Measurements from ENCODE around the gene NUDT15. TPM values are rescaled to one million over a fixed set of nuclear protein-coding genes. Genes with fewer than 3 reads are reported as not detected.
"Not testable (repeated sequence)": the region's sequence is repeated elsewhere in the genome, so short reads cannot be mapped to it uniquely, and the experiment has no call there.

The NUDT15 gene
- total RNA-seq, 4 donors from 2014 or later, result 1.8 to 22.9 (median 7.3) TPM

GRCh38 chr13:48054601-48055000 is 17.1 kb downstream of the NUDT15 start:
- no peak overlapping the region for H3K4me3 ChIP-seq
- H3K27me3 ChIP-seq, result no peaks in the 10 kb centered on the region
- H3K36me3 ChIP-seq, result no peaks in the 10 kb centered on the region
- TF ChIP-seq POLR2A (IDR thresholded peaks at IDR 0.05) (no peak), CTCF (IDR thresholded peaks at IDR 0.05) (no peak)
- intact Hi-C loops (cut with DNase I; ENCODE audit: low total_unique reads), result no loop called here
- DNase-seq, result no peak
- H3K27ac ChIP-seq, result no peak overlapping the region
- H3K9me3 ChIP-seq, result no peaks in the 10 kb centered on the region
- H3K4me1 ChIP-seq, result no peaks in the 10 kb centered on the region

GRCh38 chr13:48055712-48056111 is 18.2 kb downstream of the NUDT15 start:
- Histone ChIP-seq H3K9me3 (no peaks in the 10 kb centered on the region), H3K4me3 (no peak overlapping the region), H3K4me1 (no peaks in the 10 kb centered on the region), H3K27ac (no peak overlapping the region), H3K27me3 (no peaks in the 10 kb centered on the region), H3K36me3 (no peaks in the 10 kb centered on the region)
- no peak for DNase-seq
- intact Hi-C loops (cut with DNase I; ENCODE audit: low total_unique reads), result no loop called here
- no peak for TF ChIP-seq POLR2A (IDR thresholded peaks at IDR 0.05)

- H3K27ac ChIP-seq; H3K4me1 ChIP-seq; H3K27me3 ChIP-seq; H3K9me3 ChIP-seq; intact Hi-C loops (cut with DNase I; ENCODE audit: low total_unique reads); H3K36me3 ChIP-seq; DNase-seq; H3K4me3 ChIP-seq: not testable (repeated sequence)
These were observed 21.0 kb downstream of the NUDT15 start for GRCh38 chr13:48058536-48058935.

- H3K27me3 ChIP-seq; H3K9me3 ChIP-seq; H3K4me1 ChIP-seq; H3K4me3 ChIP-seq; DNase-seq; intact Hi-C loops (cut with DNase I; ENCODE audit: low total_unique reads); H3K27ac ChIP-seq; H3K36me3 ChIP-seq: not testable (repeated sequence)
These were observed 22.4 kb downstream of the NUDT15 start for GRCh38 chr13:48059951-48060350.

- no peak overlapping the region for H3K4me3 ChIP-seq
- H3K27ac ChIP-seq, result no peak overlapping the region
- peaks cover 0 to 25% of the 10 kb centered on the region in 2 donors for H3K9me3 ChIP-seq
- H3K4me1 ChIP-seq, result no peaks in the 10 kb centered on the region
- no peak for TF ChIP-seq POLR2A (IDR thresholded peaks at IDR 0.05)
- no peak for TF ChIP-seq CTCF (IDR thresholded peaks at IDR 0.05)
- H3K36me3 ChIP-seq, result no peaks in the 10 kb centered on the region
- no peaks in the 10 kb centered on the region for H3K27me3 ChIP-seq
- intact Hi-C loops (cut with DNase I; ENCODE audit: low total_unique reads), result no loop called here
- DNase-seq, result no peak
These were observed 28.9 kb downstream of the NUDT15 start for GRCh38 chr13:48066310-48066989.

GRCh38 chr13:48068036-48068435 is 30.5 kb downstream of the NUDT15 start:
- intact Hi-C loops (cut with DNase I; ENCODE audit: low total_unique reads), result no loop called here
- peaks cover 0 to 25% of the 10 kb centered on the region in 2 donors for H3K9me3 ChIP-seq
- DNase-seq, result no peak
- H3K27ac ChIP-seq, result no peak overlapping the region
- no peak for TF ChIP-seq CTCF (IDR thresholded peaks at IDR 0.05)
- no peak for TF ChIP-seq POLR2A (IDR thresholded peaks at IDR 0.05)
- H3K27me3 ChIP-seq, result no peaks in the 10 kb centered on the region
- no peak overlapping the region for H3K4me3 ChIP-seq
- H3K36me3 ChIP-seq, result no peaks in the 10 kb centered on the region
- H3K4me1 ChIP-seq, result no peaks in the 10 kb centered on the region

- peaks cover 0 to 25% of the 10 kb centered on the region in 2 donors for H3K9me3 ChIP-seq
- H3K36me3 ChIP-seq, result no peaks in the 10 kb centered on the region
- H3K27ac ChIP-seq, result no peak overlapping the region
- intact Hi-C loops (cut with DNase I; ENCODE audit: low total_unique reads), result no loop called here
- no peak overlapping the region for H3K4me3 ChIP-seq
- no peaks in the 10 kb centered on the region for H3K4me1 ChIP-seq
- no peak for TF ChIP-seq CTCF (IDR thresholded peaks at IDR 0.05)
- TF ChIP-seq POLR2A (IDR thresholded peaks at IDR 0.05), result no peak
- no peaks in the 10 kb centered on the region for H3K27me3 ChIP-seq
- DNase-seq, result no peak
These were observed 31.4 kb downstream of the NUDT15 start for GRCh38 chr13:48068952-48069351.

Measured in uterus (tissue), 4 donors.